HepG2 (cell line): ENCODE data around the gene NCOA4. TPM values are rescaled to one million over a fixed set of nuclear protein-coding genes. Genes with fewer than 3 reads are reported as not detected.

Experiments used
- ATAC-seq: fragments of 200-7000 bp; cut with Tn5 transposase; 3 replicates; pipeline ENCODE4 v1.9.1; 2020; ENCODE audit warnings: mild to moderate bottlenecking, moderate library complexity
- BruUV-seq: library from RNA; stranded (reverse); fragments of 400-500 nt; replicated peaks from 2 replicates; lab custom pipeline; 2021; lab: Mats Ljungman, UMichigan
- CTCF ChIA-PET: fragments of 300-600 bp; formaldehyde crosslinking; extraction: SDS; loops from one replicate; lab custom pipeline; 2021; ENCODE audit warnings: low total read pairs, inconsistent platforms, low intra/inter-chr PET ratio; lab: Yijun Ruan, JAX
- POLR2A ChIA-PET: fragments of 350-600 bp; sonication (Branson Sonifier 250); formaldehyde crosslinking; loops from one replicate; lab custom pipeline; 2020; ENCODE audit warnings: antibody characterized with exemption, inconsistent platforms; lab: Yijun Ruan, JAX
- DNase-seq: peaks from one replicate; pipeline ENCODE4 v3.0.0-alpha.2; 2015; ENCODE audit warnings: low spot score
- FAIRE-seq: peaks from 3 replicates; lab custom pipeline; 2011; peaks lifted over from hg19 to GRCh38; lab: Jason Lieb, UNC
- H2AFZ ChIP-seq: one replicate; pipeline ENCODE4 v1.6.1; 2011; ENCODE audit warnings: low read length, inconsistent platforms
- H3K27ac ChIP-seq: fragments of 300-600 bp; 3 replicates; pipeline ENCODE4 v1.8.0; 2011; ENCODE audit warnings: mixed run types, mild to moderate bottlenecking, mixed read lengths, low read length, inconsistent platforms; ENCODE audit not compliant: insufficient read depth; ENCODE audit errors: extremely low read length
- H3K27me3 ChIP-seq, 2 experiments: fragments of 200-600 bp in 1 of 2; 2 replicates in 1 of 2; 3 replicates in 1 of 2; pipeline versions ENCODE4 v1.6.0 to v1.8.0; 2011; ENCODE audit warnings: low read length in 2 of 2, mild to moderate bottlenecking in 2 of 2, moderate library complexity in 2 of 2, inconsistent platforms in 1 of 2; ENCODE audit not compliant: insufficient read depth in 2 of 2, control insufficient read depth in 1 of 2
- H3K36me3 ChIP-seq, 2 experiments: fragments of 200-600 bp in 1 of 2; replicated peaks in 1 of 2; 2 replicates in 1 of 2; 3 replicates in 1 of 2; pipeline versions ENCODE4 v1.5.1 to v1.8.0; 2011; ENCODE audit warnings: low read length in 2 of 2, inconsistent platforms in 1 of 2; ENCODE audit not compliant: insufficient read depth in 2 of 2, control insufficient read depth in 1 of 2
- H3K4me1 ChIP-seq: 2 replicates; pipeline ENCODE4 v1.5.1; 2012; ENCODE audit warnings: low read length, inconsistent platforms; ENCODE audit not compliant: insufficient read depth
- H3K4me2 ChIP-seq: 2 replicates; pipeline ENCODE4 v1.6.0; 2011; ENCODE audit warnings: low read depth, low read length, inconsistent platforms
- H3K4me3 ChIP-seq, 3 experiments: fragments of 200-600 bp in 1 of 3; sonication (generic), shearing (Covaris generic) in 1 of 3; replicated peaks in 1 of 3; 2 replicates each; pipeline ENCODE4 v1.5.1; 2011 to 2016; ENCODE audit warnings: low read length in 3 of 3, inconsistent platforms in 2 of 3, low read depth in 2 of 3, mild to moderate bottlenecking in 2 of 3, control low read depth in 1 of 3, mixed read lengths in 1 of 3; ENCODE audit not compliant: insufficient read depth in 1 of 3
- H3K79me2 ChIP-seq: one replicate; pipeline ENCODE4 v1.6.1; 2011; ENCODE audit warnings: low read length, inconsistent platforms; ENCODE audit not compliant: insufficient read depth
- H3K9ac ChIP-seq: 2 replicates; pipeline ENCODE4 v1.6.0; 2011; ENCODE audit warnings: mild to moderate bottlenecking, low read depth, low read length, inconsistent platforms; ENCODE audit not compliant: insufficient read depth
- H3K9me3 ChIP-seq: 2 replicates; pipeline ENCODE4 v1.5.1; 2012; ENCODE audit warnings: mild to moderate bottlenecking, low read length
- H4K20me1 ChIP-seq: 2 replicates; pipeline ENCODE4 v1.6.0; 2011; ENCODE audit warnings: inconsistent platforms, mild to moderate bottlenecking, low read length, moderate library complexity; ENCODE audit not compliant: insufficient read depth
- AGO2 ChIP-seq: fragments of 200-400 bp; formaldehyde crosslinking; optimal IDR thresholded peaks from 2 replicates; pipeline ENCODE3; 2017; ENCODE audit warnings: mild to moderate bottlenecking, low read depth, low read length, moderate library complexity
- MIER3 ChIP-seq: IDR thresholded peaks from 2 replicates; pipeline ENCODE4 v1.6.1; 2016; ENCODE audit warnings: missing compliant biosample characterization, borderline replicate concordance
- PRDM10 ChIP-seq: sonication (generic); formaldehyde crosslinking; IDR thresholded peaks from 2 replicates; pipeline ENCODE4 v1.4.0; 2020; ENCODE audit warnings: low read depth, missing genetic modification reagents
- RBM22 ChIP-seq: fragments of 200-400 bp; formaldehyde crosslinking; optimal IDR thresholded peaks from 2 replicates; pipeline ENCODE3; 2017; ENCODE audit warnings: mild to moderate bottlenecking, low read length, moderate library complexity
- ZNF878 ChIP-seq: sonication (generic); formaldehyde crosslinking; IDR thresholded peaks from 2 replicates; pipeline ENCODE4 v1.8.1; 2023; ENCODE audit warnings: mild to moderate bottlenecking, missing genetic modification reagents, moderate library complexity
- WGBS: methylation state at CpG from one replicate; pipeline ENCODE4 v1.1.6; 2017; ENCODE audit warnings: low lambda C conversion rate; 5-methylcytosine and 5-hydroxymethylcytosine counted together
- in situ Hi-C: cut with HindIII; loops from 2 replicates; pipeline ENCODE4 v1.10.0; 2017; ENCODE audit warnings: low pct_unique_long_range_greater_than_20kb; ENCODE audit not compliant: extremely low pct_ligation_motif_present
- intact Hi-C: fragments of 100-400 bp; cut with micrococcal nuclease; formaldehyde crosslinking; loops from one replicate; pipeline ENCODE4 v1.10.0; 2022; ENCODE audit not compliant: unreplicated experiment
- polyA plus RNA-seq, 8 experiments: library from polyadenylated mRNA; depleted of rRNA in 3 of 8; stranded (reverse) in 7 of 8; unstranded in 1 of 8; fragments of >200 nt; fragmentation: Illumina TruSeq in 4 of 8; extraction: Trizol in 4 of 8; gene quantifications; 2 replicates each; pipeline versions ENCODE4 v1.2.1 to v1.2.3, GENCODE V29; 2011 to 2016; ENCODE audit warnings: low read depth in 4 of 8, missing spikeins in 1 of 8, mixed read lengths in 1 of 8; ENCODE audit not compliant: insufficient read depth in 1 of 8
- total RNA-seq, 5 experiments: library from RNA; depleted of rRNA; stranded (reverse); fragments of >200 nt; fragmentation: Illumina TruSeq; extraction: Trizol; gene quantifications; 2 replicates each; pipeline ENCODE4 v1.2.3, GENCODE V29; 2016; ENCODE audit warnings: low read depth in 1 of 5

NCOA4 gene
- total and polyA plus RNA-seq, 2 of the 13 experiments (the other 11 are each of a cell fraction or from before 2014, with no cell fraction given), result 306 to 400 TPM

DNA sequence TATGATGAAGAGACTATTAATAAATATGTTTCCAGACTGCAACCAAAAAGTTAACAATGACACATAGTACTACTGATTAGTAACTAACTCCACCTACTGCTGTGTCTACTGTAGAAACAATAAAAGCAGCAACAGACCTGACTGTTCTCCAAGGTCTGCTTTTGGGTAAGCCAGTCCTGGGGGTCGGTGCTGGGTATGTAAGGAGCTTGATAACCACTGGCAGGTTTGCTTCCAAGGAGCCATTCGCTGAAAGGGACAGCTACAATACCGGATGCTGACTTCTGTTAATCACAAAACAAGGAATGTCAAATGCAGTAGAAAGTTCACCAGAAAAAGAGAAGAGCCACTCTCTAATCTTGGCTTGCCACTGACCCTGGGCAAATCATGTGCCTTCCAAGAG, 17.7 kb downstream of the NCOA4 start (continued):
- TF ChIP-seq PRDM10 (CRISPR knock-in tag) (no peak), AGO2 (peak; percentile 17)

- Histone ChIP-seq H3K9ac (no peak overlapping the region), H3K4me2 (no peak overlapping the region), H3K4me1 (peaks cover 71% of the 10 kb centered on the region), H3K79me2 (peaks cover 31% of the 10 kb centered on the region), H3K4me3 (no peak overlapping the region), H3K27ac (no peak overlapping the region), H2AFZ (no peak overlapping the region), H4K20me1 (peaks cover 42% of the 10 kb centered on the region), H3K36me3 (peaks cover 12 to 85% of the 10 kb centered on the region in 2 experiments), H3K27me3 (no peaks in the 10 kb centered on the region), H3K9me3 (no peaks in the 10 kb centered on the region)
- no TSS peak for BruUV-seq
- FAIRE-seq (no peak), ATAC-seq (no peak), DNase-seq (no peak)
- 96% methylated on average over 3 of the region's 3 CpGs for WGBS
- ChIA-PET CTCF (no interaction called here), POLR2A (interaction anchor here (0.9 to 10.6 kb wide), 4 partner anchors 8 to 26 kb away, joined by 3 to 147 read pairs (median 4); no protein-coding TSS in a partner anchor)
- no peak for TF ChIP-seq MIER3
- no peak for TF ChIP-seq ZNF878
- peak; percentile 17 for TF ChIP-seq RBM22
- in situ Hi-C loops, result no loop called here
- intact Hi-C loops, result no loop called here
Measured at GRCh38 chr10:46006219-46006618, 24.2 kb downstream of the NCOA4 start.
